GM19023 (cell line): ENCODE measurements around the gene HOMEZ.
"Not testable (repeated sequence)": the region's sequence is repeated elsewhere in the genome, so short reads cannot be mapped to it uniquely, and the experiment has no call there.

Experiments
- ATAC-seq: cut with Tn5 transposase; IDR thresholded peaks from one replicate; pipeline ENCODE4 v1.9.1; 2021; ENCODE audit warnings: mild to moderate bottlenecking, moderate library complexity; ENCODE audit not compliant: unreplicated experiment

HOMEZ gene

GRCh38 chr14:23285530-23286019 is 357 bp downstream of the HOMEZ start:
- peak; percentile 17 for ATAC-seq

GRCh38 chr14:23284654-23285529 is 1.0 kb downstream of the HOMEZ start:
- ATAC-seq: no peak

- ATAC-seq: no peak
Observed at GRCh38 chr14:23281247-23281646, 4.7 kb downstream of the HOMEZ start.

- not testable (repeated sequence) for ATAC-seq
Observed at GRCh38 chr14:23277928-23278327, 8.0 kb downstream of the HOMEZ start.

GRCh38 chr14:23277189-23277588 is 8.7 kb downstream of the HOMEZ start:
- ATAC-seq: no peak

GRCh38 chr14:23275412-23275811 is 10.5 kb downstream of the HOMEZ start:
- no peak for ATAC-seq

- ATAC-seq: no peak
Observed at GRCh38 chr14:23269193-23269592, 16.7 kb downstream of the HOMEZ start.

- ATAC-seq: not testable (repeated sequence)
Observed at GRCh38 chr14:23260849-23261248, 25.1 kb downstream of the HOMEZ start.

DNA sequence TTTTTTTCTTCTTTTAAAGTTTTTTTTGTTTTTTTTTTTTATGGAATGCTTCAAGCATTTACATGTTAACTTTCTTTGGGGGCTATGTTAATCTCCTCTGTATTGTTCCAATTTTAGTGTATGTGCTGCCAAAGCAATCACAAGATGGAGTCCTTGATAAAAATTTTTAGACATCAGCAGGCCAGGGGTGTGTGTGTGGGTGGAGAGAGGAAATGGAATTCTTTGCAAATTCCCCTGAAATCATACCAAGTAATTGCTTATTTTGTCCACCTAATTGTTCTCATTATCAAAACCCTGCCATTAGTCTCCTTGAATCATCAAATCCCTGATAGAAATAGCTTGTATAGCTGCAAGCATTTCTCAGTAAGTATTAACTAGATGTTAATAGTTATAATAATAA is 26.5 kb downstream of the HOMEZ start:
- ATAC-seq: no peak

DNA sequence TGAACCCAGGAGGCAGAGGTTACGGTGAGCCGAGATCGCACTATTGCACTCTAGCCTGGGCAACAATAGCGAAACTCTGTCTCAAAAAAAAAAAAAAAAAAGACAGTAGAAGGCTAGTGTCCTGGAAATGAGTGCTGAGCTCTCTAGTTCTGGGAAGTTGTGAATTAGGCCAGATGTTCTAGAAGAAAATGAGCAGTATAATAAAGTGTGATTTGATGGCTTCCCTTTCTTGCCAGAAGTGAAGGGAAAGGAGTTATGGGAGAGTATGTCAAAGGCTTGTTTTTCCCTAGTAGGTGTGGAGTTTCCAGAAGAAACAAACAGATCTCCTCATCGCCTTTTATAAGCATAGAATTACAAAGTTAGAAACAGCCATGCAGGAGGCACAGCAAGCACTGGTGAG is 27.7 kb downstream of the HOMEZ start:
- no peak for ATAC-seq

DNA sequence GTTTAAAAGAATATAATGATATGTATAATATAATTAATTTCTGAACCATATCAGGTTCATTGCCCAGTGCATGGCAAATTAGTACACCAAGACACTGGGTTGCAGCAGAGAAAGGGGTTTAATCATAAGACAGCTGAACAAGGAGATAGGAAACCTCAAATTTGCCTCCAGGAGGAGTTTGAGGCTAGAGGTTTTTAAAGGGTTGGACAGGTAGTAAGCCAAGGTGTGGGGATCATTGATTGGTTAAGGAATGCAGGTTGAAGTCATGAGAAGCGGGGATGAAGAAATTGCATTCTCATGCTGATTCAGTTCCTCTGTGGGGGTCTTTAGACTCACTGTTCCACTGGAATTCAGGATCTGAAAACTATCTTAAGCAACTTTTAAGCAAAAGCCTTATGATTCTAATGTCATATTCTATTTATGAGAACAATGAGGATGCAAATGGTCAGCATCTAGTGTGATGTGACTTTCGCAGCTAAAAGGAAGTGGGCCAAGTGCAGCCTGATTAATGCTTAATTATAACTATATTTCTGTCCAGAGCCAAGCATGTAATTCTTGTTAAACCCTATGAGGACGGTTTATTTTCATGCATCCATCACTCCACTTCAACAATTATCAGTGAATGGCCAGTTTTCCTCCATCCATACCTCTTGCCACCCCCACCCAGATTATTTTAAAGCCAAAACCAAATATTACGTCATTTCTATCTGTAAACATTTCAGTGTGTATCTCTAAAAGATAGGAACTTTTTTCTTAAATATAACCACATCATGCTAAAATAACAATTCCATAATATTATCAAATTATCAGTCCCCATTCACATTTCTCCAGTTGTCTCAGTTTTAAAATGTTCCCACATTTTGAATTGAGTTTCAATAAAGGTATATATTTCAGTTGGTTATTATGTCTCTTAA is 33.3 kb downstream of the HOMEZ start:
- ATAC-seq: no peak

GRCh38 chr14:23252006-23252405 is 33.9 kb downstream of the HOMEZ start:
- ATAC-seq: no peak

DNA sequence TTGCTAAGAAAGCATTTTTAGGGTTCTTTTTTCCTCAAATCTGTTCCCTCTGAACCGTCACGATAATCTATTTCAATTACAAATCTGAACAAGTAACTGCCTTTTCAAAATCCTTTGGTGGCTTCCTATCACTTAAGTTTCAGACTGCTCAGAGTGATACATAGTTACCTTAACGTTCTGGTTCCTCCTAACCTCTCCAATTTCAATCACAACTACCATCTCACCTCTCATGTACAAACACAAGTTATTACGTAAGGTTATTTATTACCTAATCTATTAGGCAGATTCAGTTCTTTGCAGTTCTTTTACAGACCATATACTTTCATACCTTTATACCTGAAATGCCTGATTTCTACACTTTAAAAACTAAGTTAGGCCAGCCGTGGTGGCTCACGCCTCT is 36.1 kb downstream of the HOMEZ start:
- ATAC-seq: no peak

- ATAC-seq: no peak
Observed at GRCh38 chr14:23248601-23249000, 37.3 kb downstream of the HOMEZ start.

GRCh38 chr14:23245282-23245681 is 40.6 kb downstream of the HOMEZ start:
- no peak for ATAC-seq

GRCh38 chr14:23243066-23243465 is 42.9 kb downstream of the HOMEZ start:
- no peak for ATAC-seq

- ATAC-seq: no peak
Observed at GRCh38 chr14:23242076-23242475, 43.9 kb downstream of the HOMEZ start.

GRCh38 chr14:23241061-23241715 is 44.7 kb downstream of the HOMEZ start:
- ATAC-seq: not testable (repeated sequence)

DNA sequence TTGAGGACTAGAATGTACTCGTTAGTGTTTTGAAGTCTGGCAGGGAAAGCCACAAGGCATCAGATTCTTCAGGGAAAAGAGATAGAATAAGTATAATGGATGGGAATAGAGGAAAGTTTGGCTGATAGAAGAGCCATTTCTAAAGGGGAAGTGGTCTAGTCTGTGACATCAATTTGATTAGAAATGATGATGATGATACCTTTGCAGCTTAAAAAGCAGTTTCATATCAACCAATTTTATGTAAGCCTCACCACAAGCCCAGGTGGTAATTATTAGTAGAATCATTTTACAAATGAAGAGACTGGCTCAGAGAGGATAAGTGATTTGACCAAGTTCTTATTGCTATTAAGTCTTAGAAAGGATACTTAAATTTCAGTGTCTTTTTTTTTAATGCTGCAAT is 45.3 kb downstream of the HOMEZ start:
- ATAC-seq: no peak

- ATAC-seq: no peak
Observed at GRCh38 chr14:23237772-23238594, 47.9 kb downstream of the HOMEZ start, which contains the start of gene RNF212B. RNF212B (plus strand) TSS chr14:23237936; CDS start chr14:23240346, 2,410 bp downstream.
